Stimulated activated CD4-positive, alpha-beta T cell treated with anti-CD3 and anti-CD28 coated beads, Interleukin-2, amount 100 ng/mL, for 48 hours (primary cell): Measurements from ENCODE around the gene PNMA8C.
"Not testable (repeated sequence)": the region's sequence is repeated elsewhere in the genome, so short reads cannot be mapped to it uniquely, and the experiment has no call there.

Experiments
- DNase-seq, 2 donors: peaks; one replicate each; pipeline ENCODE4 v3.0.0-alpha.2; 2020

The PNMA8C gene

GRCh38 chr19:46411088-46411924 lies 17.4 kb downstream of the PNMA8C start:
- DNase-seq, result no peak

GRCh38 chr19:46410205-46411087 lies 18.3 kb downstream of the PNMA8C start:
- no peak for DNase-seq

GRCh38 chr19:46409191-46409590 lies 19.5 kb downstream of the PNMA8C start:
- DNase-seq, result no peak

- DNase-seq, result no peak
These were observed 20.1 kb downstream of the PNMA8C start for GRCh38 chr19:46408664-46409039.

- DNase-seq, result no peak
These were observed 20.7 kb downstream of the PNMA8C start for GRCh38 chr19:46407856-46408663.

GRCh38 chr19:46406976-46407375 lies 21.8 kb downstream of the PNMA8C start:
- DNase-seq, result no peak

GRCh38 chr19:46404753-46405468 lies 23.8 kb downstream of the PNMA8C start:
- DNase-seq, result no peak

- no peak for DNase-seq
These were observed 24.5 kb downstream of the PNMA8C start for GRCh38 chr19:46404055-46404752.

- no peak for DNase-seq
These were observed 26.0 kb downstream of the PNMA8C start for GRCh38 chr19:46402725-46403124.

- not testable (repeated sequence) for DNase-seq
These were observed 30.8 kb downstream of the PNMA8C start for GRCh38 chr19:46397801-46398479.

GRCh38 chr19:46394402-46394797 lies 34.3 kb downstream of the PNMA8C start:
- no peak for DNase-seq

GRCh38 chr19:46393456-46394401 lies 35.0 kb downstream of the PNMA8C start:
- DNase-seq, result no peak

GRCh38 chr19:46392837-46393236 lies 35.9 kb downstream of the PNMA8C start:
- DNase-seq, result no peak

GRCh38 chr19:46392252-46392801 lies 36.4 kb downstream of the PNMA8C start:
- DNase-seq, result no peak

- DNase-seq, result no peak
These were observed 37.2 kb downstream of the PNMA8C start for GRCh38 chr19:46391296-46392251.

- DNase-seq, result no peak
These were observed 37.9 kb downstream of the PNMA8C start for GRCh38 chr19:46390866-46391265.

- no peak for DNase-seq
These were observed 38.4 kb downstream of the PNMA8C start for GRCh38 chr19:46390121-46390858.
